ENCODE results near the gene RASGEF1C.
A peak's percentile ranks its signal among the peaks of the same experiment; 100 is the strongest.

RASGEF1C gene

GRCh38 chr5:180101451-180102105 lies 107.4 kb downstream of the RASGEF1C start:
- no peak overlapping the region for H3K4me2 ChIP-seq
- no peak overlapping the region for H3K27ac ChIP-seq
- H3K9me3 ChIP-seq (replicated peaks in 1 of 11), result peaks cover 10 to 32% (median 20%) of the 10 kb centered on the region in 11 experiments
- no peak for TF ChIP-seq Cebpa-rat (IDR thresholded peaks at IDR 0.05)
- peaks cover 0 to 17% (median 7%) of the 10 kb centered on the region in 10 experiments; a peak in 11 of 20 replicates for H3K4me1 ChIP-seq
- no peak overlapping the region for H3K4me3 ChIP-seq
- no peak overlapping the region for H3K9ac ChIP-seq
- H3K27me3 ChIP-seq, result no peaks in the 10 kb centered on the region
- no peaks in the 10 kb centered on the region for H3K36me3 ChIP-seq
- H4K20me1 ChIP-seq, result no peaks in the 10 kb centered on the region

DNA sequence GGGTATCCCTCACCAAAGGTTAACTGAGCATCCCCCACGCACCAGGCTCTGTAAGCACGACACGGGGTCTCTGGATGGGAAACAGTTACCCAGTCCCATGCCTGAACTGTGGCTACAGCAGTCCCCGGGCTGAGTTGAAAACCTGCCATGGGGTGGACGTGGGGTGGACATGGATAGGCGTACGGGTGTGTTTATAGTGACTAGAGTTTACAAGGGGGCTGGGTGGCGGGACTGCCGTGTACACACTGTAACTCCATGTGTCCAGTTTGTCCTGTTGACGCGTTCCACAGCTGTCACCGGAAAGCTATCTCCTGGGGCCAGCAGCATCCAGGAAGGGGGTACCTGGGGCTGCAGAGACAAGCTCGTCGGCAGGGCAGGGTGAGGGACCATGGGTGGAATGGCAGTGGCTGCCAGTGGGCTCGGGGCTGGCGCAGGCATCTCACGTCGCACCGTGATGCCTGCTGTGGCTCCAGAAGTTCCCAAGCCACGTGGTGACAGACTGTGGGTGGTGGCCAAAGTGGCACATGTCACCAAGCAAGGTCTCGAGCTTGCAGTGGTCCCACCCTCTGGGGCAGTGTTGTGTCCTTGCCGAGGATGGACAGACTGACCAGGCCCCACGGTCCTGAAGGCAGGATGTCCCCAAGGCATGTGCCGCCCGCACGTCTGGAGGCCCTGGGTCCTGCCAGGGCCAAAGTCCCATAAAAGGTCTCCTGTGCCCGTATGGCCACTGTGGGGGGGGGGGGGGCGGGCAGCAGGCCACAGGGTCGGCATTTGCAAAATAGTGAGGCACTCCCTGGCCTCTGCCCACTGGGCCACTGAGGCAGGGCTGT lies 108.2 kb downstream of the RASGEF1C start:
- no peaks in the 10 kb centered on the region for H4K20me1 ChIP-seq
- no peak overlapping the region for H3K27ac ChIP-seq
- H3K4me2 ChIP-seq, result no peak overlapping the region
- peaks cover 2 to 28% (median 13%) of the 10 kb centered on the region in 11 experiments; a peak in 21 of 22 replicates for H3K9me3 ChIP-seq (replicated peaks in 1 of 11)
- H3K4me1 ChIP-seq, result peaks cover 0 to 17% (median 8%) of the 10 kb centered on the region in 10 experiments; a peak in 11 of 20 replicates
- H3K4me3 ChIP-seq, result no peak overlapping the region
- no peaks in the 10 kb centered on the region for H3K27me3 ChIP-seq
- H3K9ac ChIP-seq, result no peak overlapping the region
- no peaks in the 10 kb centered on the region for H3K36me3 ChIP-seq
- no peak for TF ChIP-seq Cebpa-rat (IDR thresholded peaks at IDR 0.05)

DNA sequence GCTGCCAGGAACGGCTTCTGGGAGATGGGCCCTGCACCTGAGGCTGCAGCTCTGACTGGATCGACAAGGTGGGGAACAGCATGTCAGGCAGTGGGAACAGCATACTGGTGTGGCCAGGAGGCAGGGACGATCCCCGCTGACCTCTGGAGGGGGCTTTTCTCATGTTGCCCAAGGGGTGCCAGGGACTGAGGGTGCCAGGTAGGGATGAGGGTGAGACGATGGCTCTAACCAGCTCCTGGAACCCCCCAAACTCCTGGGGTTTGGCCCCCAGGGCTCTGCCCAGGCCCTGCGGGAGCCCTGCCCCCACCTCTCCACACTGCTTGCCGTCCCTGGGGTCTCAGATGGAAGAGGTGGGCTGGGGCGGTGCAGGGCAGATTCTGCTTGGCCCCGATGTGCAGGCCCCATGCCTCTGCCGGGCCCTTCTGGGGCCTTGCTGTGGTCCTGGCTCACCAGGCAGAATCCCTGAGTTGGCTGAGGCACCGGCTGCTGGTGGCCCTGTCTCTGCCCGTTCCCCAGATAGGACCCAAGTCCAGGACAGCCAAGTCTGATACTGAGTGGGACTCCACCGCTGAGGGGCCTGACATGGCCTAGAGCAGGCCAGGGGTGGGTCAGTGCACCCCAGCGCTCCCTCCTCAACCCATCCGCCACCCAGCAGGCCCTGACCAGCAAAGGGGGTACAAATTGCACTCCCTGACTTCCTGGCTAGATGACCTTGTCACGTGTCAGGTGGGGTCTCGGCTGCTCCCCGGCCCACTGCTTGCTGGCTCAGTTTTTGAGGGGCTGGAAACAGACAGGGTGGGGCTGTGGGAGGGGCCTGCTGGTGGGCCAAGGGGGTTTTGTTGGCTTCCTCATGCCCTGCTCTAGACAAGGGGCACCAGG lies 109.0 kb downstream of the RASGEF1C start:
- Histone ChIP-seq H3K4me3 (no peak overlapping the region), H3K9ac (0 out of 22 replicates have a peak overlapping the region, but pooled peaks of 1 of the 11 experiments have one; percentile 2), H3K9me3 (replicated peaks in 1 of 11) (peaks cover 3 to 23% (median 8%) of the 10 kb centered on the region in 11 experiments; a peak in 14 of 22 replicates), H3K27ac (no peak overlapping the region), H3K4me2 (no peak overlapping the region), H3K27me3 (no peaks in the 10 kb centered on the region), H4K20me1 (no peaks in the 10 kb centered on the region), H3K36me3 (no peaks in the 10 kb centered on the region), H3K4me1 (peaks cover 8 to 23% (median 15%) of the 10 kb centered on the region in 10 experiments; a peak in 16 of 20 replicates)
- no peak for TF ChIP-seq Cebpa-rat (IDR thresholded peaks at IDR 0.05)

DNA sequence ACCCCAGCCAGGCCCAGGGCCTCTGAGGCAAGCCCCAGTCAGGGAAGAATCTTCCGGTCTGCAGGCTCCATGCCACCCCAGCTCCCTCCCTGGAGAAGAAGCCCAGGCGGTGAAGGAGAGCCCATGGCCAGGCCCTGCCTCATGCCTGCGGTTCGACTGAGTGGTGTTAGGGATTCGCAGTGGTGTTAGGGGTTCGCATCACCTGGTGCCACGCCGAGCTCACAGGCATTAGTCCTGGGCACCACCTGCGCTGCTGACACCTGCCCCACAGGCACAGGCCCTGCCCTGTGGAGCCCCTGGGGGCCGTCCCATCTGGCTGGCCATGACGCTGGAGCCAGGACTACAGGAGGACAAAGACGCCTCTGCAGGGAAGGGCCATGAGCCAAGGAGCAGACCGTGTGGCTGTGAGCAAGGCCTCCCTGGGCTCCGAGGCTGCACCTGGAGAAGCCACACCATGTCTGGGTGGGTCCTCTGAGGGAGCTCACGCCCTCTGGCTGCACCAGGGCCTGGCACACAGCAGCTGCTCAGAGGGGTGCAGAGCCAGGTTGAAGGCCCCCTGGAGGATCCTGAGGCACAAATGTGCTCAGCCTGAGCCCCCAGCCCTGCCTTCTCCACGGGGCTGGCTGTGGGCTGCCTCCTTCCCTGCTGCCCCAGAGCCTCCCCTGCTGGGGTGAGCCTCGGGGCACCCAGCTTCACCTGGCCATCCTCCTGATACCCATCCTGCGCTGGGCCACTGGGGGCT lies 109.8 kb downstream of the RASGEF1C start:
- Histone ChIP-seq H3K4me1 (peaks cover 10 to 29% (median 19%) of the 10 kb centered on the region in 10 experiments), H3K9me3 (replicated peaks in 1 of 11) (peaks cover 0 to 20% (median 6%) of the 10 kb centered on the region in 11 experiments; a peak in 13 of 22 replicates), H3K9ac (no peak overlapping the region; a peak in 1 of 22 replicates), H4K20me1 (no peaks in the 10 kb centered on the region), H3K36me3 (no peaks in the 10 kb centered on the region), H3K27me3 (no peaks in the 10 kb centered on the region), H3K4me2 (peak overlapping the region in 3 of 11 experiments; percentile 2 to 18 (median 9); a peak in 2 of 22 replicates), H3K27ac (no peak overlapping the region), H3K4me3 (no peak overlapping the region)
- no peak for TF ChIP-seq Cebpa-rat (IDR thresholded peaks at IDR 0.05)

DNA sequence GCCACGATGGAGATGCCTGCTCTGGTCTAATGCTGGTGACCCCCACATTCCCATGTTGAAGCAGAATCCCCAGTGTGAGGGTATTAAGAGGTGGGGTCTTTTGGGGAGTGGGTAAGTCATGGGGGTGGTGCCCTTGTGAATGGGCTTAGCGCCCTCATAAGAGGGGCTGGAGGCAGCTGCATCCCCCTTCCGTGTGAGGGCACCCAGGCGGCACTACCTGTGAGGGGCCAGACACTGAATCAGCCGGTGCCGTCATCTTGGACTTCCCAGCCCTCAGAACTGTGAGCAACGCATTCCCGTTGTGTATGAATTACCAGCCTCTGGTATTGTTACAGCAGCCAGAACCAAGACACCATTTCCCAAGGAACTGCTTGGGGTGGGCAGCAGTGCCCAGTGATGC lies 110.5 kb downstream of the RASGEF1C start:
- Histone ChIP-seq H3K36me3 (no peaks in the 10 kb centered on the region), H3K27me3 (no peaks in the 10 kb centered on the region), H3K9me3 (replicated peaks in 1 of 11) (peaks cover 0 to 18% (median 6%) of the 10 kb centered on the region in 11 experiments; a peak in 13 of 22 replicates), H4K20me1 (no peaks in the 10 kb centered on the region), H3K9ac (no peak overlapping the region), H3K4me2 (no peak overlapping the region), H3K4me1 (peaks cover 16 to 33% (median 26%) of the 10 kb centered on the region in 10 experiments), H3K4me3 (no peak overlapping the region), H3K27ac (no peak overlapping the region)
- no peak for TF ChIP-seq Cebpa-rat (IDR thresholded peaks at IDR 0.05)

DNA sequence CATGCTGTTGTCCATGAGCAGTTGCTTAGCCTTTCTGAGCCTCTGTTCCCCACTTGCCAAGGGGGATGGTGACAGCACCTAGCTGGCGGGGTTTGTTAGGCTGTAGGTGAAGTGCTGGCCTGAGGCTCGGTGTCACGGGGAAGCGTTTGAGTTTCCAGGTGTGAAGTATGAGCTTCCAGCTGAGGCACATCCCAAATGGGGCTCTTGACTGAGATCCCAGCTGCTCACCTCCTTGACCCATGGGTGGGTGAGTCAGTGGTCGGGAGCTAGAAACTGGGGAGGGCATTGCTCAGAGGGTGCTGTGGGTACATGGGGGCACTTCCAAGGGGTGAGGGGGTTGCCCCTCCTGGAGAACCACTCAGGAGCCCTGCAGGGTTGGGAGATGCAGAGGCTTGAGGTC lies 111.1 kb downstream of the RASGEF1C start:
- Histone ChIP-seq H3K4me2 (no peak overlapping the region), H3K9me3 (replicated peaks in 1 of 11) (peaks cover 0 to 12% (median 5%) of the 10 kb centered on the region in 11 experiments; a peak in 11 of 22 replicates), H4K20me1 (no peaks in the 10 kb centered on the region), H3K4me1 (peaks cover 22 to 39% (median 32%) of the 10 kb centered on the region in 10 experiments), H3K9ac (no peak overlapping the region), H3K27me3 (no peaks in the 10 kb centered on the region), H3K27ac (0 out of 22 replicates have a peak overlapping the region, but pooled peaks of 1 of the 11 experiments have one; percentile 6), H3K36me3 (no peaks in the 10 kb centered on the region), H3K4me3 (no peak overlapping the region)
- TF ChIP-seq Cebpa-rat (IDR thresholded peaks at IDR 0.05), result no peak

- H3K27ac ChIP-seq, result 0 out of 22 replicates have a peak overlapping the region, but pooled peaks of 1 of the 11 experiments have one; percentile 6
- H3K36me3 ChIP-seq, result no peaks in the 10 kb centered on the region
- H3K4me1 ChIP-seq, result peaks cover 28 to 45% (median 38%) of the 10 kb centered on the region in 10 experiments
- 0 out of 22 replicates have a peak overlapping the region, but pooled peaks of 1 of the 11 experiments have one; percentile 7 for H3K4me2 ChIP-seq
- peaks cover 0 to 9% (median 5%) of the 10 kb centered on the region in 11 experiments; a peak in 9 of 22 replicates for H3K9me3 ChIP-seq (replicated peaks in 1 of 11)
- no peak for TF ChIP-seq Cebpa-rat (IDR thresholded peaks at IDR 0.05)
- no peak overlapping the region for H3K9ac ChIP-seq
- no peaks in the 10 kb centered on the region for H4K20me1 ChIP-seq
- H3K4me3 ChIP-seq, result no peak overlapping the region
- no peaks in the 10 kb centered on the region for H3K27me3 ChIP-seq
These were observed 111.7 kb downstream of the RASGEF1C start for GRCh38 chr5:180097163-180097894.
